H9 (cell line): ENCODE measurements around the gene TRIM59. TPM values are rescaled to one million over a fixed set of nuclear protein-coding genes. Genes with fewer than 3 reads are reported as not detected.

Source experiments
- DNase-seq: peaks from one replicate; pipeline ENCODE4 v3.0.0-alpha.2; 2017
- H2AFZ ChIP-seq: one replicate; pipeline ENCODE4 v1.6.1; 2013; ENCODE audit warnings: mild to moderate bottlenecking, low read length, control low read depth, moderate library complexity
- H2AK5ac ChIP-seq: 2 replicates; pipeline ENCODE4 v1.6.1; 2013; ENCODE audit warnings: low read length, control low read depth, mixed read lengths; ENCODE audit not compliant: insufficient read length
- H2BK120ac ChIP-seq: one replicate; pipeline ENCODE4 v1.6.1; 2013; ENCODE audit warnings: low read depth, mild to moderate bottlenecking, low read length, control low read depth, inconsistent platforms; ENCODE audit not compliant: poor library complexity, severe bottlenecking
- H2BK12ac ChIP-seq: 2 replicates; pipeline ENCODE4 v1.6.1; 2013; ENCODE audit warnings: low read length, control low read depth, mixed read lengths, low read depth; ENCODE audit not compliant: insufficient read length
- H2BK15ac ChIP-seq: 2 replicates; pipeline ENCODE4 v1.6.1; 2013; ENCODE audit warnings: low read depth, low read length, control low read depth
- H2BK20ac ChIP-seq: one replicate; pipeline ENCODE4 v1.6.1; 2013; ENCODE audit warnings: low read depth, mild to moderate bottlenecking, low read length, control low read depth, inconsistent platforms; ENCODE audit not compliant: poor library complexity, severe bottlenecking
- H2BK5ac ChIP-seq: 2 replicates; pipeline ENCODE4 v1.6.1; 2013; ENCODE audit warnings: low read length, control low read depth, mixed read lengths; ENCODE audit not compliant: insufficient read length
- H3K14ac ChIP-seq: 2 replicates; pipeline ENCODE4 v1.6.1; 2013; ENCODE audit warnings: low read length, control low read depth; ENCODE audit not compliant: insufficient read depth
- H3K18ac ChIP-seq: 2 replicates; pipeline ENCODE4 v1.6.1; 2013; ENCODE audit warnings: low read depth, mild to moderate bottlenecking, mixed read lengths, low read length, control low read depth; ENCODE audit not compliant: insufficient read length
- H3K23ac ChIP-seq: 2 replicates; pipeline ENCODE4 v1.6.1; 2013; ENCODE audit warnings: low read length, control low read depth, mixed read lengths, low read depth; ENCODE audit not compliant: insufficient read length
- H3K23me2 ChIP-seq: 2 replicates; pipeline ENCODE4 v1.6.1; 2013; ENCODE audit warnings: low read depth, mild to moderate bottlenecking, mixed read lengths, low read length, control low read depth; ENCODE audit not compliant: insufficient read length, poor library complexity, severe bottlenecking
- H3K27ac ChIP-seq: 2 replicates; pipeline ENCODE4 v1.5.1; 2013; ENCODE audit warnings: low read length, control low read depth, mixed read lengths, low read depth; ENCODE audit not compliant: insufficient read length
- H3K27me3 ChIP-seq: 2 replicates; pipeline ENCODE4 v1.6.1; 2013; ENCODE audit warnings: low read length, control low read depth, inconsistent platforms; ENCODE audit not compliant: insufficient read depth
- H3K4ac ChIP-seq: 2 replicates; pipeline ENCODE4 v1.6.1; 2013; ENCODE audit warnings: low read depth, mild to moderate bottlenecking, control low read depth, inconsistent platforms, low read length, moderate library complexity
- H3K4me1 ChIP-seq: 2 replicates; pipeline ENCODE4 v1.6.1; 2013; ENCODE audit warnings: low read length, control low read depth, inconsistent platforms; ENCODE audit not compliant: insufficient read depth
- H3K4me2 ChIP-seq: 2 replicates; pipeline ENCODE4 v1.6.1; 2013; ENCODE audit warnings: low read length, control low read depth, mixed read lengths; ENCODE audit not compliant: insufficient read length, insufficient read depth
- H3K56ac ChIP-seq: 2 replicates; pipeline ENCODE4 v1.6.1; 2013; ENCODE audit warnings: low read depth, mild to moderate bottlenecking, mixed read lengths, low read length, control low read depth; ENCODE audit not compliant: insufficient read length
- H3K79me1 ChIP-seq: 2 replicates; pipeline ENCODE4 v1.6.1; 2013; ENCODE audit warnings: low read depth, mild to moderate bottlenecking, moderate library complexity, low read length, control low read depth, inconsistent platforms; ENCODE audit not compliant: insufficient read depth, poor library complexity, severe bottlenecking
- H3K79me2 ChIP-seq: 2 replicates; pipeline ENCODE4 v1.6.1; 2013; ENCODE audit warnings: low read length, control low read depth, inconsistent platforms; ENCODE audit not compliant: insufficient read depth
- H3K9ac ChIP-seq: 2 replicates; pipeline ENCODE4 v1.6.1; 2013; ENCODE audit warnings: low read length, control low read depth, mixed read lengths; ENCODE audit not compliant: insufficient read length; ENCODE audit errors: extremely low read depth
- H3K9me3 ChIP-seq: one replicate; pipeline ENCODE4 v1.6.1; 2013; ENCODE audit warnings: low read depth, low read length, inconsistent platforms; ENCODE audit not compliant: control insufficient read depth
- H3T11ph ChIP-seq: one replicate; pipeline ENCODE4 v1.6.1; 2013; ENCODE audit warnings: mild to moderate bottlenecking, low read length, control low read depth, inconsistent platforms
- H4K20me1 ChIP-seq: one replicate; pipeline ENCODE4 v1.6.1; 2013; ENCODE audit not compliant: control insufficient read depth, insufficient read length, insufficient read depth
- H4K5ac ChIP-seq: 2 replicates; pipeline ENCODE4 v1.6.1; 2013; ENCODE audit warnings: low read depth, mild to moderate bottlenecking, mixed read lengths, low read length, control low read depth; ENCODE audit not compliant: insufficient read length
- H4K8ac ChIP-seq: replicated peaks from 2 replicates; pipeline ENCODE4 v1.6.1; 2013; ENCODE audit warnings: low read length, control low read depth, mixed read lengths, low read depth; ENCODE audit not compliant: insufficient read length
- H4K91ac ChIP-seq: 2 replicates; pipeline ENCODE4 v1.6.1; 2013; ENCODE audit warnings: low read depth, mild to moderate bottlenecking, moderate library complexity, mixed read lengths, low read length, control low read depth; ENCODE audit not compliant: insufficient read length
- H3K27ac Mint-ChIP-seq, 3 experiments: 2 replicates in 2 of 3; 3 replicates in 1 of 3; pipeline ENCODE4 v1.8.0; 2020 to 2021; ENCODE audit warnings: mixed read lengths in 3 of 3, mild to moderate bottlenecking in 1 of 3, moderate library complexity in 1 of 3
- H3K27me3 Mint-ChIP-seq: 2 replicates; pipeline ENCODE4 v1.8.0; 2021; ENCODE audit warnings: low read depth, mild to moderate bottlenecking, moderate library complexity, mixed read lengths
- H3K36me3 Mint-ChIP-seq, 3 experiments: 2 replicates in 2 of 3; 3 replicates in 1 of 3; pipeline ENCODE4 v1.8.0; 2020 to 2021; ENCODE audit warnings: low read depth in 3 of 3, mixed read lengths in 3 of 3; ENCODE audit not compliant: insufficient read depth in 1 of 3
- H3K4me1 Mint-ChIP-seq, 2 experiments: 2 replicates each; pipeline ENCODE4 v1.8.0; 2020; ENCODE audit warnings: mixed read lengths in 2 of 2
- H3K4me3 Mint-ChIP-seq, 2 experiments: 2 replicates in 1 of 2; 3 replicates in 1 of 2; pipeline ENCODE4 v1.8.0; 2020 to 2021; ENCODE audit warnings: mild to moderate bottlenecking in 2 of 2, mixed read lengths in 2 of 2, moderate library complexity in 1 of 2
- H3K9me3 Mint-ChIP-seq, 2 experiments: 2 replicates in 1 of 2; 3 replicates in 1 of 2; pipeline ENCODE4 v1.8.0; 2020; ENCODE audit warnings: mild to moderate bottlenecking in 2 of 2, mixed read lengths in 2 of 2, moderate library complexity in 1 of 2
- CTCF ChIP-seq: fragments of 200-600 bp; sonication (generic); conservative IDR thresholded peaks from 3 replicates; pipeline ENCODE4 v1.8.0; 2021; ENCODE audit warnings: antibody characterized with exemption, mild to moderate bottlenecking
- WGBS: extraction: QIAGEN DNeasy Blood & Tissue Kit; methylation state at CpG from one replicate; pipeline ENCODE4 v1.1.7; 2013; ENCODE audit warnings: missing lambda C conversion rate, low lambda C conversion rate, mixed read lengths; ENCODE audit not compliant: insufficient read length; ENCODE audit errors: extremely low coverage; 5-methylcytosine and 5-hydroxymethylcytosine counted together
- total RNA-seq: library from RNA; stranded (reverse); gene quantifications from 2 replicates; pipeline ENCODE4 v1.2.1, GENCODE V29; 2021

Gene TRIM59
- total RNA-seq, 1 experiment from 2014 or later, result 47.6 TPM

GRCh38 chr3:160481856-160482255 lies 32.3 kb upstream of the TRIM59 start:
- no peak overlapping the region; a peak in 1 of 7 replicates for H3K27ac Mint-ChIP-seq
- H3K27me3 ChIP-seq, result no peaks in the 10 kb centered on the region

More at GRCh38 chr3:160481856-160482255, 32.3 kb upstream of the TRIM59 start:
- Histone ChIP-seq H3K23ac (no peak overlapping the region), H3T11ph (no peak overlapping the region), H4K5ac (no peak overlapping the region), H3K4me1 (no peaks in the 10 kb centered on the region), H3K27ac (no peak overlapping the region), H3K14ac (no peak overlapping the region), H3K18ac (no peak overlapping the region), H2AFZ (no peak overlapping the region), H4K20me1 (no peaks in the 10 kb centered on the region), H3K23me2 (no peaks in the 10 kb centered on the region), H4K91ac (no peak overlapping the region), H3K79me1 (no peaks in the 10 kb centered on the region), H2BK20ac (no peak overlapping the region), H3K4ac (no peak overlapping the region), H3K4me2 (no peak overlapping the region), H3K79me2 (no peaks in the 10 kb centered on the region), H2BK12ac (no peak overlapping the region), H4K8ac (no peak overlapping the region), H3K56ac (no peak overlapping the region), H3K9ac (no peak overlapping the region), H3K9me3 (no peaks in the 10 kb centered on the region), H2BK120ac (no peak overlapping the region), H2AK5ac (no peak overlapping the region), H2BK15ac (no peak overlapping the region), H2BK5ac (no peak overlapping the region)
- Mint-ChIP-seq H3K27me3 (no peaks in the 10 kb centered on the region), H3K36me3 (no peaks in the 10 kb centered on the region), H3K4me3 (no peak overlapping the region), H3K9me3 (no peaks in the 10 kb centered on the region), H3K4me1 (peaks cover 2 to 8% of the 10 kb centered on the region in 2 experiments; a peak in 1 of 4 replicates)
- TF ChIP-seq CTCF, result no peak
- DNase-seq, result no peak
- no CpG with 5 or more reads among the region's 6 CpGs for WGBS
